ENCODE measurements around the gene GBP4.

Gene GBP4

GRCh38 chr1:89179343-89179742, 19.4 kb downstream of the GBP4 start:
- Histone ChIP-seq H3K27me3 (ENCODE audit: control insufficient read depth in 3 of 3, insufficient read depth in 3 of 3, low read depth in 1 of 3, low read length in 3 of 3) (no peaks in the 10 kb centered on the region), H3K18ac (ENCODE audit: low read length) (no peak overlapping the region), H3K79me1 (ENCODE audit: low read depth, low read length) (no peaks in the 10 kb centered on the region), H2AFZ (ENCODE audit: low read length) (no peak overlapping the region), H2AK5ac (ENCODE audit: low read depth, low read length) (no peak overlapping the region), H4K8ac (ENCODE audit: low read depth, low read length) (no peak overlapping the region), H2BK5ac (ENCODE audit: low read length) (no peak overlapping the region), H3K36me3 (replicated peaks in 1 of 2; ENCODE audit: control insufficient read depth in 2 of 2, insufficient read depth in 2 of 2, low read length in 2 of 2) (no peaks in the 10 kb centered on the region), H3K9ac (ENCODE audit: low read depth, low read length, poor library complexity) (no peak overlapping the region), H3K4me1 (ENCODE audit: control insufficient read depth in 2 of 2, insufficient read depth in 1 of 2, low read depth in 1 of 2, low read length in 2 of 2) (no peaks in the 10 kb centered on the region), H3K9me3 (replicated peaks in 1 of 2; ENCODE audit: control insufficient read depth in 2 of 2, insufficient read depth in 1 of 2, low read depth in 1 of 2, low read length in 2 of 2) (no peaks in the 10 kb centered on the region), H3K14ac (ENCODE audit: low read length) (no peak overlapping the region), H3K4me2 (ENCODE audit: insufficient read depth, low read length, poor library complexity, severe bottlenecking) (no peak overlapping the region), H3K27ac (replicated peaks; ENCODE audit: low read length) (no peak overlapping the region), H2BK120ac (ENCODE audit: low read depth, low read length) (no peak overlapping the region), H3K23ac (ENCODE audit: low read depth, low read length, poor library complexity) (no peak overlapping the region), H4K91ac (ENCODE audit: low read depth, low read length, poor library complexity) (no peak overlapping the region), H3K4ac (ENCODE audit: low read length) (no peak overlapping the region), H2BK12ac (ENCODE audit: low read length) (no peak overlapping the region), H3K4me3 (ENCODE audit: low read length in 2 of 2) (no peak overlapping the region), H2BK15ac (ENCODE audit: low read length) (no peak overlapping the region)
- DNase-seq (ENCODE audit: low spot score) = no peak
- WGBS, 2 donors (ENCODE audit: extremely low coverage in 2 of 2, insufficient read length in 2 of 2, insufficient replicate concordance in 1 of 2) = no CpG with 5 or more reads among the region's 2 CpGs

GRCh38 chr1:89176971-89177370, 21.8 kb downstream of the GBP4 start:
- no CpG with 5 or more reads among the region's 2 CpGs for WGBS, 2 donors (ENCODE audit: extremely low coverage in 2 of 2, insufficient read length in 2 of 2, insufficient replicate concordance in 1 of 2)
- H3K4me2 ChIP-seq (ENCODE audit: insufficient read depth, low read length, poor library complexity, severe bottlenecking) = no peak overlapping the region
- no peak overlapping the region for H2BK120ac ChIP-seq (ENCODE audit: low read depth, low read length)
- no peak overlapping the region for H4K91ac ChIP-seq (ENCODE audit: low read depth, low read length, poor library complexity)
- no peak for DNase-seq (ENCODE audit: low spot score)
- no peak overlapping the region for H4K8ac ChIP-seq (ENCODE audit: low read depth, low read length)
- no peak overlapping the region for H3K9ac ChIP-seq (ENCODE audit: low read depth, low read length, poor library complexity)
- no peak overlapping the region for H2BK12ac ChIP-seq (ENCODE audit: low read length)
- no peak overlapping the region for H3K18ac ChIP-seq (ENCODE audit: low read length)
- no peak overlapping the region for H3K27ac ChIP-seq (replicated peaks; ENCODE audit: low read length)
- H3K36me3 ChIP-seq (replicated peaks in 1 of 2; ENCODE audit: control insufficient read depth in 2 of 2, insufficient read depth in 2 of 2, low read length in 2 of 2) = no peaks in the 10 kb centered on the region
- H3K14ac ChIP-seq (ENCODE audit: low read length) = no peak overlapping the region
- H3K4me3 ChIP-seq (ENCODE audit: low read length in 2 of 2) = no peak overlapping the region
- H3K27me3 ChIP-seq (ENCODE audit: control insufficient read depth in 3 of 3, insufficient read depth in 3 of 3, low read depth in 1 of 3, low read length in 3 of 3) = no peaks in the 10 kb centered on the region
- no peaks in the 10 kb centered on the region for H3K4me1 ChIP-seq (ENCODE audit: control insufficient read depth in 2 of 2, insufficient read depth in 1 of 2, low read depth in 1 of 2, low read length in 2 of 2)
- no peak overlapping the region for H2AK5ac ChIP-seq (ENCODE audit: low read depth, low read length)
- H3K23ac ChIP-seq (ENCODE audit: low read depth, low read length, poor library complexity) = no peak overlapping the region
- H2BK15ac ChIP-seq (ENCODE audit: low read length) = no peak overlapping the region
- no peak overlapping the region for H3K4ac ChIP-seq (ENCODE audit: low read length)
- no peaks in the 10 kb centered on the region for H3K79me1 ChIP-seq (ENCODE audit: low read depth, low read length)
- no peaks in the 10 kb centered on the region for H3K9me3 ChIP-seq (replicated peaks in 1 of 2; ENCODE audit: control insufficient read depth in 2 of 2, insufficient read depth in 1 of 2, low read depth in 1 of 2, low read length in 2 of 2)
- H2BK5ac ChIP-seq (ENCODE audit: low read length) = no peak overlapping the region
- no peak overlapping the region for H2AFZ ChIP-seq (ENCODE audit: low read length)

- Histone ChIP-seq H3K9me3 (replicated peaks in 1 of 2; ENCODE audit: control insufficient read depth in 2 of 2, insufficient read depth in 1 of 2, low read depth in 1 of 2, low read length in 2 of 2) (no peaks in the 10 kb centered on the region), H2BK5ac (ENCODE audit: low read length) (no peak within 1 kb of the TSS), H3K27ac (replicated peaks; ENCODE audit: low read length) (no peak within 1 kb of the TSS), H2BK15ac (ENCODE audit: low read length) (no peak within 1 kb of the TSS), H2AFZ (ENCODE audit: low read length) (no peak within 1 kb of the TSS), H3K9ac (ENCODE audit: low read depth, low read length, poor library complexity) (no peak within 1 kb of the TSS), H3K23ac (ENCODE audit: low read depth, low read length, poor library complexity) (no peak within 1 kb of the TSS), H2AK5ac (ENCODE audit: low read depth, low read length) (no peak within 1 kb of the TSS), H4K8ac (ENCODE audit: low read depth, low read length) (no peak within 1 kb of the TSS), H3K4me1 (ENCODE audit: control insufficient read depth in 2 of 2, insufficient read depth in 1 of 2, low read depth in 1 of 2, low read length in 2 of 2) (no peaks in the 10 kb centered on the region), H3K36me3 (replicated peaks in 1 of 2; ENCODE audit: control insufficient read depth in 2 of 2, insufficient read depth in 2 of 2, low read length in 2 of 2) (no peaks in the 10 kb centered on the region), H3K27me3 (ENCODE audit: control insufficient read depth in 3 of 3, insufficient read depth in 3 of 3, low read depth in 1 of 3, low read length in 3 of 3) (no peaks in the 10 kb centered on the region), H3K4ac (ENCODE audit: low read length) (no peak within 1 kb of the TSS), H2BK120ac (ENCODE audit: low read depth, low read length) (no peak within 1 kb of the TSS), H2BK12ac (ENCODE audit: low read length) (no peak within 1 kb of the TSS), H4K91ac (ENCODE audit: low read depth, low read length, poor library complexity) (no peak within 1 kb of the TSS), H3K4me2 (ENCODE audit: insufficient read depth, low read length, poor library complexity, severe bottlenecking) (no peak within 1 kb of the TSS), H3K4me3 (ENCODE audit: low read length in 2 of 2) (no peak within 1 kb of the TSS), H3K14ac (ENCODE audit: low read length) (no peak within 1 kb of the TSS), H3K18ac (ENCODE audit: low read length) (no peak within 1 kb of the TSS), H3K79me1 (ENCODE audit: low read depth, low read length) (no peaks in the 10 kb centered on the region)
- DNase-seq (ENCODE audit: low spot score) = no peak
Measured at GRCh38 chr1:89175601-89176256, 23.0 kb downstream of the GBP4 start, which contains the start of gene GBP7. Gene GBP7 (minus strand): TSS chr1:89176003. CDS start chr1:89171935, 4,068 bp downstream.

- Histone ChIP-seq H3K36me3 (replicated peaks in 1 of 2; ENCODE audit: control insufficient read depth in 2 of 2, insufficient read depth in 2 of 2, low read length in 2 of 2) (no peaks in the 10 kb centered on the region), H2BK5ac (ENCODE audit: low read length) (no peak overlapping the region), H3K4me2 (ENCODE audit: insufficient read depth, low read length, poor library complexity, severe bottlenecking) (no peak overlapping the region), H3K4me1 (ENCODE audit: control insufficient read depth in 2 of 2, insufficient read depth in 1 of 2, low read depth in 1 of 2, low read length in 2 of 2) (no peaks in the 10 kb centered on the region), H4K8ac (ENCODE audit: low read depth, low read length) (no peak overlapping the region), H2BK120ac (ENCODE audit: low read depth, low read length) (no peak overlapping the region), H3K4me3 (ENCODE audit: low read length in 2 of 2) (no peak overlapping the region), H2AFZ (ENCODE audit: low read length) (no peak overlapping the region), H3K9ac (ENCODE audit: low read depth, low read length, poor library complexity) (no peak overlapping the region), H3K27ac (replicated peaks; ENCODE audit: low read length) (no peak overlapping the region), H4K91ac (ENCODE audit: low read depth, low read length, poor library complexity) (no peak overlapping the region), H3K23ac (ENCODE audit: low read depth, low read length, poor library complexity) (no peak overlapping the region), H3K14ac (ENCODE audit: low read length) (no peak overlapping the region), H3K18ac (ENCODE audit: low read length) (no peak overlapping the region), H2BK12ac (ENCODE audit: low read length) (no peak overlapping the region), H3K4ac (ENCODE audit: low read length) (no peak overlapping the region), H3K9me3 (replicated peaks in 1 of 2; ENCODE audit: control insufficient read depth in 2 of 2, insufficient read depth in 1 of 2, low read depth in 1 of 2, low read length in 2 of 2) (no peaks in the 10 kb centered on the region), H2BK15ac (ENCODE audit: low read length) (no peak overlapping the region), H2AK5ac (ENCODE audit: low read depth, low read length) (no peak overlapping the region), H3K27me3 (ENCODE audit: control insufficient read depth in 3 of 3, insufficient read depth in 3 of 3, low read depth in 1 of 3, low read length in 3 of 3) (no peaks in the 10 kb centered on the region), H3K79me1 (ENCODE audit: low read depth, low read length) (no peaks in the 10 kb centered on the region)
- no peak for DNase-seq (ENCODE audit: low spot score)
- WGBS, 2 donors (ENCODE audit: extremely low coverage in 2 of 2, insufficient read length in 2 of 2, insufficient replicate concordance in 1 of 2) = no CpG with 5 or more reads among the region's 3 CpGs
Measured at GRCh38 chr1:89174491-89174890, 24.3 kb downstream of the GBP4 start.

Data from neuronal stem cell (in vitro differentiated cells).